Esophagus muscularis mucosa (tissue), 3 donors: ENCODE data around the gene NKX2-1.

Experiments used
- CTCF ChIP-seq, 3 experiments: fragments of 200-600 bp in 2 of 3; fragments of 450-650 bp in 1 of 3; sonication (generic) in 2 of 3; IDR thresholded peaks; one replicate each; pipeline ENCODE4 v1.5.1; 2017 to 2019; ENCODE audit warnings: antibody characterized with exemption in 3 of 3, mild to moderate bottlenecking in 2 of 3, moderate library complexity in 1 of 3
- POLR2A ChIP-seq: fragments of 450-650 bp; IDR thresholded peaks from one replicate; pipeline ENCODE4 v1.6.1; 2017; ENCODE audit warnings: antibody characterized with exemption, moderate library complexity, mild to moderate bottlenecking, low read depth

DNA sequence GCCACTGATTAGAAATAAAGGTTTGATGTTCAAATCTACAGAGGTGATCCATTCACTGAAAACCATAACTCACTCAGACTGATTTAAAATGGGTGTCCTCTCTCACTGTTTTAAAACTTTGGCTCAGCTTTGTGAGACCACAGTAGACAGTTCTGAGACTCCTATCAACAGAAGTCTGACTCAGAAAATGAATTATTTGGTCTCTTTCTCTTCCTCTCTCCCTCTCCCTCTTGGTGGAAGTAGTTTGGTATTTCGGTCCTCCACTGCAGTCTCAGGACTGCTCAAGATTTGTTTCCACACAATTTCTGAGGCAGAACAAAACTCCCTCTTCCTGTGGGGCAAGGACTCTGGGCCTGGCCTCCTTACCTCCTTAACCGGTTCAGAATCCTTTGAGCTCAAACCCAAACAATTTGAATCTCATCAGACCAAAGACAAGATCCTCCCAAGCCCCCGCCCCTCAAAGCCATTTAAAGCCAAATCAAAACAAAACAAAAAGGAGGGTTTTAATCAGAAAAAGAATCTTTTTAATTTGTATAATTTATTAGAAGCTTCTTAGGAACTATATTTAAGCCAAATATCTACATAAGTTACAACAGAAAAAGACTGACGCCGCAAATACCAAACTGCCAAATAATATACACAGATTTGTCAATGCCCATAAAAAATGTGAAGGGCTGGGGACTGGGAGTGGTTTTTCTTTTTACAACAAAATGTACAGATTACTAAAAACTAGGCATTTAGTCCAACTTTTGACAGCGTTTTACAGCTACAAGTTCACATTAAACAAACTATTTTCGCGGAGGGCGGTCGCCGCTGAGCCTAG lies 3.9 kb downstream of the NKX2-1 start:
- no peak for TF ChIP-seq CTCF (IDR thresholded peaks at IDR 0.05)
- no peak for TF ChIP-seq POLR2A
